Sigmoid colon (tissue), 3 donors: ENCODE results near the gene ATP2B3.

Experiments used
- CTCF ChIP-seq, 4 experiments: fragments of 450-650 bp in 3 of 4; fragments of 200-600 bp in 1 of 4; IDR thresholded peaks; one replicate each; pipeline ENCODE4 v1.5.1; 2016 to 2019; ENCODE audit warnings: antibody characterized with exemption in 4 of 4, mild to moderate bottlenecking in 3 of 4, moderate library complexity in 2 of 4
- POLR2A ChIP-seq, 2 donors: fragments of 450-650 bp; IDR thresholded peaks; one replicate each; pipeline ENCODE4 v1.6.1; 2016; ENCODE audit warnings: antibody characterized with exemption in 2 of 2, mild to moderate bottlenecking in 2 of 2, moderate library complexity in 2 of 2

GRCh38 chrX:153485396-153486080, 31.9 kb upstream of the ATP2B3 start:
- TF ChIP-seq CTCF (IDR thresholded peaks at IDR 0.05), result no peak
- no peak for TF ChIP-seq POLR2A (IDR thresholded peaks at IDR 0.05)
